H1 (cell line): ENCODE measurements around the gene COL4A1. TPM values are rescaled to one million over a fixed set of nuclear protein-coding genes. Genes with fewer than 3 reads are reported as not detected.

Experiments
- CHD1 ChIP-seq: IDR thresholded peaks from 2 replicates; pipeline ENCODE4 v1.6.1; 2012; ENCODE audit warnings: low read depth, low read length, improper control_type of control experiment
- polyA plus RNA-seq, 7 experiments: library from polyadenylated mRNA; depleted of rRNA in 3 of 7; stranded (reverse) in 5 of 7; unstranded in 2 of 7; fragments of >200 nt in 5 of 7; fragments of 200-250 nt in 2 of 7; gene quantifications; 1 replicate in 5 of 7; 2 replicates in 1 of 7; 4 replicates in 1 of 7; pipeline versions ENCODE4 v1.2.1 to v1.2.3, GENCODE V29; 2011 to 2013; ENCODE audit warnings: missing spikeins in 2 of 7, mixed read lengths in 2 of 7
- total RNA-seq: library from RNA; stranded (reverse); fragmentation: NEBNext Ultra II Directional; extraction: Animal tissue kit (Norgen Biotek cat#: 25700); gene quantifications from 2 replicates; pipeline ENCODE4 v1.2.1, GENCODE V29; 2021

COL4A1 gene
- total and polyA plus RNA-seq, 2 of the 8 experiments (the other 6 are each of a cell fraction or from before 2014, with no cell fraction given), result 30.7 to 82.0 TPM

- TF ChIP-seq CHD1, result no peak
Measured at GRCh38 chr13:110251193-110251819, 55.7 kb downstream of the COL4A1 start (continued).
